GM19239 (cell line): ENCODE data around the gene CC2D2B.
A peak's percentile ranks its signal among the peaks of the same experiment; 100 is the strongest.
"Not testable (repeated sequence)": the region's sequence is repeated elsewhere in the genome, so short reads cannot be mapped to it uniquely, and the experiment has no call there.

Experiments used
- DNase-seq: peaks from one replicate; pipeline ENCODE4 v3.0.0; 2011; ENCODE audit warnings: low spot score; ENCODE audit not compliant: insufficient read length
- FAIRE-seq: peaks from 2 replicates; lab custom pipeline; 2011; peaks lifted over from hg19 to GRCh38; lab: Jason Lieb, UNC

CC2D2B gene

DNA sequence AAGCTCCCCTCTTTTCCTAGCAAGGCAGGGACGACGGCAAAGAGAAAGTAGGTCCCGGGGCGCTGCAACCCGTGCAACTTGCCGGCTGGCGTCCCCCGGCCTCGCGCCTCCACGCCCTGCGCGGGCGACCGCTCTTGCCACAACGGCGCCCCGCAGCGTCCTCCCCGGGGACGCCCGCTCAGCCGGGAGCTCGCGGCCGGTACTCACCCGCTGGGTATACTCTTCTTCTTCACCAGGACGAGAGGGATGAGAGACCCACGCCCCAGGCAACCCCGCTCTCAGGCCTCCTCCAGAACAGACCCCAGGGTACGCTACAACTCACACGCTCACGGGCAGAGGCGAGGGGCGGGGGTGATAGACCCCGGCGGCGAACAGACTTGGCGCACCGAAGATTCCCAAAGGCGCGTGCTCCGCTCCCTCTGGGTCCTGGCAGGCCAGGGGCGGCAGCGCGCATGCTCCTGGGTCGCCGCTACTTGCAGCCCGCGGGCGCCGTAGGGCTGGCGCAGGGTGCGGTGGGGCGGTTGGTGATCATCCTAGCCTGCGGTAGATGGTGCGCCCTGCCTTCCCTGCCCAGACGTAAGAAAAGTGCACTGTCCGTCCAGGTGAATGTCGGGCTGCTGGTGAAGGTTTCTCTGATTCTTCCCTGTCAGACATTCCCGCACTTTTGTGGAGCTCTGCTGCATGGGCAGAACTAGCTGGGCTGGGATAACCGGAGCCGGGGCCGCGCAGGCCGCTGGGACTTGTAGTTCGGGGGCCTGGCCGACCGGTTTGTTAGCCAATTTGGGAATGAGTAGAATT, at the start of gene CC2D2B:
Gene CC2D2B, plus strand, starts transcription at position 520 of the 798 bp plus-strand sequence. CDS start 3,349 bp downstream, outside the sequence.
- FAIRE-seq (peak; percentile 95), DNase-seq (peak; percentile 60)

DNA sequence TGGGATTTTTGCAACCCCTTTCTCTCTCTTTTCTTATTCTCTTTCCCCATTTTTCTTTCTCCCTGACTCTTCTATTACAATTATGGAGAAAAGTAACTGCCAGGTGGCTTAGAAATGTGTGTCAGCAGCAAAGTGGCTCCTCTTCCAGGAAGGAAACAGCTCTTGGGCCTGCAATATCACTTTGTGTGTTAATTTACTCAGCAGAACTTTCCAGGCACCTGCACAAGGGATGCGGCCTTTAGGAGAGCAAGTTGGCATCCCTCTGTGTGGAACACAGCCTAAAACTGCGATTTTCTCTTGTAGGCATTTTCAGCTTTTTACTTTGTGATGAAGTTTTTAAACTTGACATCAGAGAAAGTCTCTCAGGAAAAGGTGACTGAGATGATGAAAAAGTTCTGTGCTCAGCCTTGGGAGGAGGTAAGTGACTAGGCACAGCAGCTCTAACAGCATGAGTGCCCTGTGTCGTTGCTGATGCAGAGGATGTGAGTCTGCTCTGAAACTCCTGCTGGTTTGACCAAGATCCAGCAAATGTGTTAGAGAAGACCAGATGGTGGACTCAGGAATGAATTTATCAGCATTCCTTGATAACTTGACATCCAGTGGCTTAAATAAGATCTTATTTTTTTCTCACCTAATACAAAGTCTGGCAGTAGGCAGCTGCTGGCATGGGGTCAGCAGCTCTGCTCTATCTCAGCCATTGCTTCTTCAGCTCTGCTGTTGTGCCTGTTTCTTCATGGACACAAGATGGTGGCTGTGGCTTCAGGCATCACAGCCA, 47.4 kb upstream of the CC2D2B start:
- DNase-seq (no peak), FAIRE-seq (no peak)

DNA sequence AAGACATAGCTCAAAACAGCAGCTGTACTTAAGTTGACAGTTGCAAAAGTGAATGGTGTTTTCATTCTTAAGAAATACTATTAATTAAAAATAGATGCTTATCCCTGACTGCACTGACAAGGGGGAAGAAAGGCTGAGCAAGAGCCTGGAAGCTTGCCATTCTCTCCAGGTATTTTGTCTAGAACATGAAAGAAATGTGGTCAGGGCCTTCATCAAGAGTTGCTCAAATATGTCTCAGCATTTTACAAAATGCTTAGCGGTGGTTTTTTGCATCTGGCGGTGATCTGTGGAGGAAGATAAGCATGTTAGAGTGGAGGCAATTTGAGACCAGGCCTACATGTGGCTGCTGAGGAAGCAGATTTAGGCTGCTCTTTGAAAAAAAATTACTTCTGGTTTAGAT, 46.4 kb upstream of the CC2D2B start:
- DNase-seq (no peak), FAIRE-seq (no peak)

- DNase-seq (peak; percentile 54), FAIRE-seq (peak; percentile 87)
These were observed 42.6 kb upstream of the CC2D2B start for GRCh38 chr10:95864906-95865813.

DNA sequence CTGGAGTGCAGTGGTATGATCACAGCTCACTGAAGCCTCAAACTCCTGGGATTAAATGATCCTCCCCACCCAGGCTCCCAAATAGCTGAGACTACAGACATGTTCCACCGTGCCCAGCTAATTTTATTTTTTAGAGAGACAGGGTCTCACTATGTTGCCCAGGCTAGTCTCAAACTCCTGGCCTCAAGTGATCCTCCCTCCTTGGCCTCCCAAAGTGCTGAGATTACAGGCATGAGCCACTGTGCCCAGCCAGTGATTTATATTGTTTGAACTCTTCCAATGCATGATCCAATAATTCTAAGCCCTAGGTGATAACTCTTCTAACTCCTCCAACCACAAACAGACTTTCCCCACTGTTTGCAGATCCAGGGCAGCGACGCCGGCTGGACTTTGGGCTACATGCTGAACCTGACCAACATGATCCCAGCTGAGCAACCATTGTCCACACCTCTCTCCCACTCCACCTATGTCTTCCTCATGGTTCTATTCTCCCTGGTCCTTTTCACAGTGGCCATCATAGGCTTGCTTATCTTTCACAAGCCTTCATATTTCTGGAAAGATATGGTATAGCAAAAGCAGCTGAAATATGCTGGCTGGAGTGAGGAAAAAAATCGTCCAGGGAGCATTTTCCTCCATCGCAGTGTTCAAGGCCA, 41.8 kb upstream of the CC2D2B start:
- FAIRE-seq (no peak), DNase-seq (no peak)

DNA sequence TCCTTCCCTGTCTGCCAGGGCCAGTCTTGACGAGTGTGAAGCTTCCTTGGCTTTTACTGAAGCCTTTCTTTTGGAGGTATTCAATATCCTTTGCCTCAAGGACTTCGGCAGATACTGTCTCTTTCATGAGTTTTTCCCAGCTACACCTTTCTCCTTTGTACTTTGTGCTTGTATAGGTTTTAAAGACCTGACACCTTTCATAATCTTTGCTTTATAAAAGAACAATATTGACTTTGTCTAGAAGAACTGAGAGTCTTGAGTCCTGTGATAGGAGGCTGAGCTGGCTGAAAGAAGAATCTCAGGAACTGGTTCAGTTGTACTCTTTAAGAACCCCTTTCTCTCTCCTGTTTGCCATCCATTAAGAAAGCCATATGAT, 41.3 kb upstream of the CC2D2B start:
- DNase-seq = no peak
- FAIRE-seq = no peak

DNA sequence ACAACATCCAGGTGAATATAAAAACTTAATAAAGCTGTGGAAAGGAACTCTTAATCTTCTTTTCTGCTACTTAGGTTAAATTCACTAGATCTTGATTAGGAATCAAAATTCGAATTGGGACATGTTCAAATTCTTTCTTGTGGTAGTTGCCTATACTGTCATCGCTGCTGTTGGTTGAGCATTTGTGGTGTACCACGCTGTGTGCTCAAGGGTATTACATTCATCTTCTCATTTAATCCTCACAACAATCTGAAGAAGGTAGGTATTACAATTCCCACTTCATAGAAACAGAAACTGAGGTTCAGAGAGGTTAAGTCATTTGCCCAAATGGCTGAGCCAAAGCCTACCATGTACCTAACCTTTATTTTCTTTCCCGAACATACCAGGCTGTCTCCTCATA, 39.9 kb upstream of the CC2D2B start:
- FAIRE-seq = no peak
- DNase-seq = no peak

DNA sequence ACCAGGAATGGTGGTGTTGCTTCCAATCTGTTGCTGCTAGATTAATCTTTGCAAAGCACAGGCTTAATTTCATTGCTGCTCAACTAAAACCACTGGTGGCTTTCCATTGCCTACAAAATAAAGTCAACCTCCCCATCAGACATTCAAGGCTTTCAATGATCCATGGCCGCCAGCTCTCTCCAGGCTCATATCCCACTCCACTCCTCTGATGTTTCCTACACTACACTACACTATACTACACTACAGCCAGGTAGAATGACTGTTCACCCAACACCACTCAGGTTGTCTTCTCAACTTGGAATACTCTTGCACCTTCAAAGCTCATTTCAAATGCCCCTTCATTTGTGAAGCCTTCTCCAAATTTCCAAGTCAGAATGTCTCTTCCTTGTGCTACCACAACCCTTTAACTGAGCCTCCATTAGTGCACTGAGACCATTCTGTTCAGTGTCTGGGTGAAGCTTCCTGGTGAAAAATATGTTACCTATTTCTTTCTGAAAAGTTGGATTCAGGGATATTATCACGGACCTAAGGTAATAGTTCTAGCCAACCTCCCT, 35.5 kb upstream of the CC2D2B start:
- peak; percentile 44 for FAIRE-seq
- no peak for DNase-seq

GRCh38 chr10:95873139-95873538, 34.6 kb upstream of the CC2D2B start:
- FAIRE-seq = no peak
- DNase-seq = no peak

DNA sequence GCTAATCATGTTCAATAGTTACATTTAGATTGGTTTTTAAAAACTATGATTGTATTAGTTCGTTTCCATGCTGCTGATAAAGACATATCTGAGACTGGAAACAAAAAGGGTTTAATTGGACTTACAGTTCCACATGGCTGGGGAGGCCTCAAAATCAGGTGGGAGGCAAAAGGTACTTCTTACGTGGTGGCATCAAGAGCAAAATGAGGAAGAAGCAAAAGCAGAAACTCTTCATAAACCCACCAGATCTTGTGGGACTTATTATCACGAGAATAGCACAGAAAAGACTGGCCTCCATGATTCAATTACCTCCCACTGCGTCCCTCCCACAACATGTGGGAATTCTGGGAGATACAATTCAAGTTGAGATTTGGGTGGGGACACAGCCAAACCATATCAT, 34.1 kb upstream of the CC2D2B start:
- DNase-seq = no peak
- FAIRE-seq = no peak

GRCh38 chr10:95874783-95875182, 33.0 kb upstream of the CC2D2B start:
- FAIRE-seq, DNase-seq: not testable (repeated sequence)

DNA sequence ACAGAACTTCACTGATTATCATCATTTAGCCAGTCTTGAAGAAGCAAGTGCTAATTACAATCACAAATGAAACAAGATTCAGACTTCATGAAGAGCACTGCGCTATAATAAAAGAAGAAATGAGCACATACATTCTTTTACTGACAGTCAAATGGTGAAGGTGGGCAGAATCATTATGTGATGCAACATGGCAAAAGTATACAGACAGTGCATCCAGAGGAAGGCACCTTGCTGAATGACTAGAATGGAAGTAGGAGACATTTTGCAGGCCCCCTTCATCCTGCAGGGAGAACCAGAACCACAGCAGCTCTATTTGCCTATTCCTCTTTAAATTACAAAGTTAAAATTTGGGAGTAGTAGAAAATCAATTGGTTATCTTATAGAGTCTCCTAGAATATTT, 31.0 kb upstream of the CC2D2B start:
- FAIRE-seq = no peak
- no peak for DNase-seq

GRCh38 chr10:95877881-95878280, 29.9 kb upstream of the CC2D2B start:
- FAIRE-seq = peak; percentile 60
- DNase-seq = no peak

DNA sequence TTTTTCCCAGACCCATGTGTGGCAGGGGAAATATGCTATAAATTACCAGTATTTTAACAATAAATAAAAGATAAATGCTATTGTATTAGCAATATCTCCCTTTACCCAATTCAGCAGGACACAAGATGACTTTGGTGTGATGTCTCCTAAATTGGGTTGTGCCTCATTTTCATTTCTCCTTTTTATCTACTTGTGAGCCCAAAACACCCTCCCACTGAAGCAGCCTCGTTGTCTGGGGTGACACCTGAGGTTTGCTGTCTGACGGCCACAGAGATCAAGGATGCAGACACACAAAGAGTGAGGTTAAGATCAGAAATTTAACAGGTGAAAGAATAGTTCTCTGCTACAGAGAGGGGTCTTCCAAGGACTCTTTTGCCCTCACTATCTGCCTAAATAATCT, 27.1 kb upstream of the CC2D2B start:
- DNase-seq = no peak
- peak; percentile 53 for FAIRE-seq

DNA sequence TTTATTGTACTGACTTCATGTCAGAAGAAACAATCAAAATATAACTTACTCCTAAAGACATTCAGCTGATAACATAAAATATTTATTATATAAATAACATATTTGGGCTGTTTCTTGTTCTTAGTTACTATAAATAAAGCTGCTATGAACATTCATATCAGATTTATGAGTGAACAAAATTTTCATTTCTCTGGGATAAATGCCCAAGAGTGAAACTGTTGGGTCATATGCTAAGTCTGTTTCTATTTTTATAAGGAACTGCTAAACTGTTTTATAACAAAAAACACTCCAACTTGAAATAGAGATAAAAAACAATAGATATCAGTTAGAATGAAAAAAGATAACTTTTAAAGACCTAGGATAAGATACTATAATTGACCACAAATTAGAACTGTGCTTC, 26.5 kb upstream of the CC2D2B start:
- no peak for DNase-seq
- no peak for FAIRE-seq

DNA sequence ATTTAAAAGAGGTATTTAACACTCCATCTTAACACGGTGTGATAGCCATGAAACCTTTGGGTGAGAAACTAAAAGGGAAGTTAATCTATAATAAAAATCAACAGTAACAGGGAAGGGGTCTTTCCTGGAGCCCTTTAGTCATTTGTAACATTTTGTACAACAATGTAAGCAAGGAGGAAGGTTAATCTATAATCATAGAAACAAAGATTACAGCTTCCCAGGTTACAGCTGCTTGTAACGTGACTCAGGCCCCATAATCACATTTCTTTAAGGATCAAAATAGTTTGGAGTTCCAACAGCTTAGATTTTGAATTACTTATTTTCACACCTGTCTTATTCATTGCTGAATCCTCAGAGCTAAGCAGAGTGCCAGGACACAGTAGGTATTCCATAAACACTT, 17.9 kb upstream of the CC2D2B start:
- no peak for FAIRE-seq
- DNase-seq = no peak

DNA sequence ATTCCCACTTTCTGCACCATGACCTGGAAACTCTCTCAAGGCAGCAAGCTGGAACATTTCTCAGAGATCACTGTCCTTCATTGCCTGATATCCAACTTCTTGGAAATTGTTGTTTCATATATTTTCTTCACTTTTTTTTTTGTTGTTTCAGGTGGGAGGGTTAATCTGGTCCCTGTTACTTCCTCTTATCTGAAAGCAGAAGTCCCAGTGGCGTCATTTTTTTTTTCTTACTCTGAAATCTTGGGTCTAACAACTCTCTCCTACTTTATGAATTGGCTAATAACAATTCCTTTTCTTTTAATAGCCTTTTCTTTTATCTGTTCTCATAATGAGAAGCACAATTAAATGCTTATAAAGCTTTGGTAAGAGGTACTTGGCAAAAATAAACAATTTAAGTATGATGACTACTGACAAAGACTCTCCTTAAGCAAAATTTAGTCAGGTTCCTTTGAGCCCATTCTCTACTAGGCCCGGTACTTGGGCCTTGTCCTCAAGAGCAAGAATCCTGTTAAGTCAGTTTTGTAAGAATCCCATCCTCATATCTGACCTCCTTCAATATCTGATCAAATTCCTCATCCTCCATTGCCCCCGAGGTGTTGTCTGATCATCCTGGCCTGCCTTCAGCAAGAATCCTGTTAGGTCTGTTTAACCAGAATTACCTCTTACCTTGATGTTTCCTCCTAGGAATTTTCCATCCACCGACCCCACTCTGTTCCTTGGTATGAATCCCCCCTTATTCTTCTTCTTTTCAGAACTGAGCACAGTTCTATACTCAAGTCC, 11.5 kb upstream of the CC2D2B start:
- DNase-seq = no peak
- no peak for FAIRE-seq

DNA sequence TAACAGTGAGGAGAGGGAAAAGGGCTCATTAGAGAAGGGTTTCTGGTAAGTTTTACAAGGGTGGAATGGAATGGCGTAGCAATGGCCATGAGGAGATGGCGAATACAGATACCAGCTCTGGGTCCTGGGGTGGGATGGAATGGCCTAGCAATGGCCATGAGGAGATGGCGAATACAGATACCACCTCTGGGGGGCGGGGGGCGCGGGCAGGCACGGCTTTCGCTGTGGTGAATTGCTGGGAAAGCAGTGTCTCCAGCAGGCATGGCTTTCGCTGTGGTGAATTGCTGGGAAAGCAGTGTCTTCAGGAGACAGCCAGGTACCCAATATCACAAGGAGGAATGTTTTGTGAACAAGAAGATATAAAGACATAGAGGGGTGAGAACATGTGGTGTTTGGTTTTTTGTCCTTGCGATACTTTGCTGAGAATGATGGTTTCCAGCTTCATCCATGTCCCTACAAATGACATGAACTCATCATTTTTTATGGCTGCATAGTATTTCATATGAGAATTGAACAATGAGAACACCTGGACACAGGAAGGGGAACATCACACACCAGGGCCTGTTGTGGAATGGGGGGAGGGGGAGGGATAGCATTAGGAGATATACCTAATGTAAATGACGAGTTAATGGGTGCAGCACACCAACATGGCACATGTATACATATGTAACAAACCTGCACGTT, 1.7 kb upstream of the CC2D2B start:
- FAIRE-seq, DNase-seq: not testable (repeated sequence)
